ENCODE measurements around the gene SPTBN1. TPM values are rescaled to one million over a fixed set of nuclear protein-coding genes. Genes with fewer than 3 reads are reported as not detected.

The SPTBN1 gene
- polyA plus RNA-seq, 2 donors = 19.7 to 24.1 TPM

DNA sequence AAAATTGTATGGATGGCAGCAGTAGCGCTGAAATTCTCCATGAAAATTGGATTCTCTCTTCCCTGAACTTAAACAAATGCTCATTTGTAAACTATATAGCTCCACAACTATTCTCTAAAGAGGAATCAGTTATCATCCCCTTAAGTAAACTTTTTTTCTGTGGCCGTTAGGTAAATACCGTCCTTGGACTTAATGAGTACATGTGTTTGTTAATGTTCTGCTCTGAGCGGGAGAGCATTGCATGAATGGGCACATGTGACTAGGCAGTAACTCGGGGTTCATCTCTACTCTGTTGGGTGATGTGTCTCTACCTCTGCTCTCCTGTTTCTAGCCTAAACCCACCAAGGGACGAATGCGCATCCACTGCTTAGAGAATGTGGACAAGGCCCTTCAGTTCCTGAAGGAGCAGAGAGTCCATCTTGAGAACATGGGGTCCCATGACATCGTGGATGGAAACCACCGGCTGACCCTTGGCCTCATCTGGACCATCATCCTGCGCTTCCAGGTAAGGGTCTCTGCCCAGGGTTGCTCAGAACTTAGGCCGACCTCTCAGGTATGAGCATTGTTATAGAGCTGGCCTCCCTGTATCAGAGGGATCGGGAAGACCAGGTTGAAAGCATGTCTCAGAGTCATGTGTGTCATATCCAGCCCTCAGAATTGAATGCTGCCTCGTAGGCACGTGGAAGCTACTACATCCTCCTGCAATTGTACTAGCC, 155.9 kb downstream of the SPTBN1 start:
- Histone ChIP-seq H3K27me3 (ENCODE audit: control insufficient read depth in 1 of 2, insufficient read depth in 2 of 2, low read length in 2 of 2) (no peaks in the 10 kb centered on the region), H3K27ac (ENCODE audit: low read depth in 2 of 2, low read length in 1 of 2) (no peak overlapping the region), H3K9me3 (ENCODE audit: control insufficient read depth in 2 of 2, insufficient read depth in 1 of 2, low read depth in 1 of 2, low read length in 1 of 2) (no peaks in the 10 kb centered on the region), H3K4me3 (ENCODE audit: low read depth in 1 of 2, low read length in 2 of 2) (no peak overlapping the region), H3K36me3 (ENCODE audit: control insufficient read depth in 2 of 2, insufficient read depth in 2 of 2, low read length in 1 of 2) (peaks cover 0 to 6% of the 10 kb centered on the region in 2 donors), H3K4me1 (ENCODE audit: control insufficient read depth in 2 of 2, insufficient read depth in 2 of 2, low read length in 1 of 2) (peaks cover 0 to 5% of the 10 kb centered on the region in 2 donors)
- 92 to 95% methylated on average over 14 of the region's 14 CpGs for WGBS, 2 donors

DNA sequence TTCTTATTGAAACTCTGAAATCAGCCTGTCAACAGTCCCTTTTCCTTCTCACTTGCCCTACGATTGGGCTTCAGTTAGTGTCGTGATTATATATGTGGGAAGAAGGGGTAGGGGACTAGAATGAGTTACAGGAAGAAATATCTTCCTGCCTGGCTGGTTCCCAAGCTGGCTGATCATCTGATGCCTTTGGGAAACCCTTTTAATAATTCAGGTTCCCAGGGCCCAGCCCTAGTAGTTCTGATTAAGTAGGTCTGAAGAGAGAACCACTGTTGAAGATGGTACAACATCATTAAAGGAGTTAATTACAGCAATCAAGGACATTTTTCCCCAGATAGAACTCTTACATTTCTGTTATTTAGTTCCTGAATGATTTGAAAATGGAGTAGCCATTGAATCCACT, 157.3 kb downstream of the SPTBN1 start:
- H3K27ac ChIP-seq (ENCODE audit: low read depth in 2 of 2, low read length in 1 of 2) = no peak overlapping the region
- H3K4me1 ChIP-seq (ENCODE audit: control insufficient read depth in 2 of 2, insufficient read depth in 2 of 2, low read length in 1 of 2) = peaks cover 0 to 3% of the 10 kb centered on the region in 2 donors
- peaks cover 0 to 8% of the 10 kb centered on the region in 2 donors for H3K36me3 ChIP-seq (ENCODE audit: control insufficient read depth in 2 of 2, insufficient read depth in 2 of 2, low read length in 1 of 2)
- 75 to 85% methylated on average over 2 of the region's 2 CpGs for WGBS, 2 donors
- no peaks in the 10 kb centered on the region for H3K9me3 ChIP-seq (ENCODE audit: control insufficient read depth in 2 of 2, insufficient read depth in 1 of 2, low read depth in 1 of 2, low read length in 1 of 2)
- no peaks in the 10 kb centered on the region for H3K27me3 ChIP-seq (ENCODE audit: control insufficient read depth in 1 of 2, insufficient read depth in 2 of 2, low read length in 2 of 2)
- no peak overlapping the region for H3K4me3 ChIP-seq (ENCODE audit: low read depth in 1 of 2, low read length in 2 of 2)

DNA sequence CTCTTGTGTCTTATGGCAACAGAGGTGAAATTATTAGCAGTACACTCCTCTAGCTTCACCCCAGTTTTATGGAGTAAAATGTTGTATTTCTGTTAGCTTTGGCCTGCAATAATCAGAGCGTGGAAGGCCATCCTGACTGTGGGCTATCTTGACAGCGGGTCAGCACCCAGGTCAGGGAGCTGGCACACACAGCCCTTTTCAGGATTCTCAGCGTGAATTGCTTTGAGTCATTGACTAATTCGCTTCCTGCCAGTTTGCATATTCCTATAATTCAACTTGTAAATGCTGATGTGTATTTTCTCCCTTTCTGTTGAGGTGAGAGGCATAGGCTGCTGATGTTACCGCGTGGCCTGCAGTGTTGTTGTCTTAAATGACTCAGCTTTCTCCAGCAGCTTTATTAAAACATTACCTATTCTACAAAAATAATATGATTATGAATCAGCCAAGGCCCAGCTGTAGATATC, 157.7 kb downstream of the SPTBN1 start:
- Histone ChIP-seq H3K36me3 (ENCODE audit: control insufficient read depth in 2 of 2, insufficient read depth in 2 of 2, low read length in 1 of 2) (peaks cover 0 to 8% of the 10 kb centered on the region in 2 donors), H3K4me3 (ENCODE audit: low read depth in 1 of 2, low read length in 2 of 2) (no peak overlapping the region), H3K9me3 (ENCODE audit: control insufficient read depth in 2 of 2, insufficient read depth in 1 of 2, low read depth in 1 of 2, low read length in 1 of 2) (no peaks in the 10 kb centered on the region), H3K27me3 (ENCODE audit: control insufficient read depth in 1 of 2, insufficient read depth in 2 of 2, low read length in 2 of 2) (no peaks in the 10 kb centered on the region), H3K27ac (ENCODE audit: low read depth in 2 of 2, low read length in 1 of 2) (no peak overlapping the region), H3K4me1 (ENCODE audit: control insufficient read depth in 2 of 2, insufficient read depth in 2 of 2, low read length in 1 of 2) (peaks cover 2 to 7% of the 10 kb centered on the region in 2 donors)
- 63 to 73% methylated on average over 6 of the region's 6 CpGs for WGBS, 2 donors

DNA sequence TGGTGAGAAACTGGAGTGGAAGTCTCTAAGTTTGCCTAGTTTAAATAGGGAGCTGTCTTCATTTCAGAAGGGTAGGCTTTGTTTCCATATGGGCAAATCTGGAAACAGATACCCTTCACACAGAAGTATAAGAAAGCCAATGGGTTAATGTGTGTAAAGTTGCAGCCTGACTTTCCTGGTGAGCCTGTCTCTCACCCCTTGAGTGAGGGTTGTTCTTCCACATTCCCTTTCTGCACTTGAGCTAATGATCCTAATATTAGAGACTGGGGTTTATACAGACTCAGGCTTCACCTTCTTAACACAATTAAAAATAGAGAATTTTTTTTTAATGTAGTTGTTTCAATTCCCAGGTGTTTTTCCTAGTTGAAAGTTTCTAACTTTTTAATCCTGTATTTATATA, 158.7 kb downstream of the SPTBN1 start:
- Histone ChIP-seq H3K27me3 (ENCODE audit: control insufficient read depth in 1 of 2, insufficient read depth in 2 of 2, low read length in 2 of 2) (no peaks in the 10 kb centered on the region), H3K4me3 (ENCODE audit: low read depth in 1 of 2, low read length in 2 of 2) (no peak overlapping the region)

DNA sequence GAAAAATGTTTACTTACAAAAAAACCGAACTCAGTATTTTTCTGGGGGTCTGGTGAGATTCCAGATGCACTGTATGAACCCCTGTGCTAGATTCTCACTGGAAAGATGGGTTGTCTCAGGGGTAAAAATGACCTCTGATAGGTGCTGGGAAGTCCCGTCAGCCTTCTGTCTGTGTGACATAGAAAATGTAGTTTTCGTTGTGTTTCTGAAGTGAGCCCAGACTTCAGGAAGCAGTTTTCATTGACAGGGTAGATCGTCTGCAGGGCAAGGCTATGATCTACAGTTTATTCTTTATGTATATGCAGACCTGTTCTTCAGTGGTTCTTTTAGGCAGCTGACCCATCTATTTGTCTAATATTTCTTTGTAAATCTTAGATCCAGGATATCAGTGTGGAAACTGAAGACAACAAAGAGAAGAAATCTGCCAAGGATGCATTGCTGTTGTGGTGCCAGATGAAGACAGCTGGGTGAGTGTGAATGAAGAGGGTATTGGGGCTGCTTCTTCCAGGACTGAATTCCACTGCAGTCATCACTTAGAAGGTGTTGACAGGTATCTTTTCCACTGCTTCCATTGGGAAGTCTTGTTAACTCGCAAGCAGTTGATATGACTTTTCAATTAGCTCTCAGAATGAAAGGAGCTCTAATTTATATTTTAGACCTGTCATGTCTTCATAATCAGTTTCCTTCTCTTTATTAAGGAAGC, 159.9 kb downstream of the SPTBN1 start:
- H3K4me1 ChIP-seq (ENCODE audit: control insufficient read depth in 2 of 2, insufficient read depth in 2 of 2, low read length in 1 of 2) = peaks cover 2 to 7% of the 10 kb centered on the region in 2 donors
- H3K36me3 ChIP-seq (ENCODE audit: control insufficient read depth in 2 of 2, insufficient read depth in 2 of 2, low read length in 1 of 2) = peaks cover 0 to 13% of the 10 kb centered on the region in 2 donors
- H3K4me3 ChIP-seq (ENCODE audit: low read depth in 1 of 2, low read length in 2 of 2) = no peak overlapping the region
- H3K27me3 ChIP-seq (ENCODE audit: control insufficient read depth in 1 of 2, insufficient read depth in 2 of 2, low read length in 2 of 2) = no peaks in the 10 kb centered on the region
- WGBS, 2 donors = 91 to 93% methylated on average over 5 of the region's 5 CpGs
- H3K9me3 ChIP-seq (ENCODE audit: control insufficient read depth in 2 of 2, insufficient read depth in 1 of 2, low read depth in 1 of 2, low read length in 1 of 2) = no peaks in the 10 kb centered on the region
- no peak overlapping the region for H3K27ac ChIP-seq (ENCODE audit: low read depth in 2 of 2, low read length in 1 of 2)

More for the DNA sequence above, 158.7 kb downstream of the SPTBN1 start:
- Histone ChIP-seq H3K9me3 (ENCODE audit: control insufficient read depth in 2 of 2, insufficient read depth in 1 of 2, low read depth in 1 of 2, low read length in 1 of 2) (no peaks in the 10 kb centered on the region), H3K4me1 (ENCODE audit: control insufficient read depth in 2 of 2, insufficient read depth in 2 of 2, low read length in 1 of 2) (peaks cover 2 to 7% of the 10 kb centered on the region in 2 donors), H3K27ac (ENCODE audit: low read depth in 2 of 2, low read length in 1 of 2) (no peak overlapping the region), H3K36me3 (ENCODE audit: control insufficient read depth in 2 of 2, insufficient read depth in 2 of 2, low read length in 1 of 2) (peaks cover 0 to 10% of the 10 kb centered on the region in 2 donors)

DNA sequence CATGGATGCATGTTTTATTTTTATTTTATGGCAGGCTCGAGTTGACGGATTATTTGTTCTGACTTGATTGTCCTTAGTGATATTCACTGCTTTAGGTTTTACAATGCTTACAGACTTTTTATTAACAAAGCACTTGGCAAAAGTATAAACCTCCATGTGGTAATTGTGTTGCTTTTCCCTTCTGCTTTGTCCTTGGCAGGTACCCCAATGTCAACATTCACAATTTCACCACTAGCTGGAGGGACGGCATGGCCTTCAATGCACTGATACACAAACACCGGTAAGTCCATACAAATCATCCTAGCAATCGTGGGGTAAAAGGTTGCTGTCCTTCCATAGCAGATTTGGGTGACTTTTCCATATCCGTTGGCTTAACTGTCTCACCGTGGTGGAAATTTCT, 161.3 kb downstream of the SPTBN1 start:
- no peaks in the 10 kb centered on the region for H3K9me3 ChIP-seq (ENCODE audit: control insufficient read depth in 2 of 2, insufficient read depth in 1 of 2, low read depth in 1 of 2, low read length in 1 of 2)
- H3K27me3 ChIP-seq (ENCODE audit: control insufficient read depth in 1 of 2, insufficient read depth in 2 of 2, low read length in 2 of 2) = no peaks in the 10 kb centered on the region
- peaks cover 2 to 4% of the 10 kb centered on the region in 2 donors for H3K4me1 ChIP-seq (ENCODE audit: control insufficient read depth in 2 of 2, insufficient read depth in 2 of 2, low read length in 1 of 2)
- peaks cover 5 to 15% of the 10 kb centered on the region in 2 donors for H3K36me3 ChIP-seq (ENCODE audit: control insufficient read depth in 2 of 2, insufficient read depth in 2 of 2, low read length in 1 of 2)
- no peak overlapping the region for H3K27ac ChIP-seq (ENCODE audit: low read depth in 2 of 2, low read length in 1 of 2)
- WGBS, 2 donors = 64 to 72% methylated on average over 7 of the region's 7 CpGs
- H3K4me3 ChIP-seq (ENCODE audit: low read depth in 1 of 2, low read length in 2 of 2) = no peak overlapping the region

DNA sequence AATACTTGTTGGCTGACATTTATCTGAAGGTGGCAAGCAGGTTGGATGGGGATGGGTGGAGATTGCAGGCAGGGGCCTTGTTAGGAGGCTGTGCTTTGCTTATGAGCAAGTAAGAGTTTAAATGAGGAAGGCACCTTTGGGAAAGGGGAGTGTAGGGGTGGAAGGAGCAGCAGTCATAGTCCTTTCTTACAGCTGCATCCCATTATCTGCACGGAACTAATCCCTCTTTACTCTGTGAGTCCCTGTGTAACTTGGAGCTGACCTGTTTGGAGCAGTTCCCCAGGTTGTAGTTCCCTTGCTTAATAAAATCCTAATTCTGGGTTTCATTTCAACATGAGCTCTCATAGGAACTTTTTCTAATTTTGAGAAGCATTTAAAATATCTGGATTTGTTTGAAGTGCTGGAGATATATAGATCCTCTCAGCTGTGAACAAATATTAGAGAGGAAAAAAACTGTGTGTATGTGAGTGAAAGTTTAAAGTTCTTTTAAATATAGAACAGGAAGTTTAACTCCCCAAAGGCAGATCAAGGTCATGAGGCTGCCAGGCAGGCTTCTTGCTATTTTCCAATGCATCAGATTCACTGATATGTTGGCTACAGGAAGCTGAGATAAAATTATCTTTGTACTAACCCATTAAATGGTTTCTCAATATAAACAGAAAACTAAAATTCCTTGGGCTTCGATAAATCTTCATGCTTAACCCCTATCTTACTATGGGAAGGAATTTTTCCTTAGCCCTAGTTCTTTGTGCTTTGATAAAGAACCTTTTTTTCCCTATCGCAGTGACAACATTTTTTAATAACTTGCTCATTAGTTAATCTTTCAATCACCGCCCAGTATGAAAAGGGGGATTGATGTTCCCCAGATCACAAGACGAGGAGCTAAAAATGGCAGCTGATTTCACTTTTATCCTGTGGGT, 162.8 kb downstream of the SPTBN1 start:
- Histone ChIP-seq H3K27ac (ENCODE audit: low read depth in 2 of 2, low read length in 1 of 2) (no peak overlapping the region), H3K4me3 (ENCODE audit: low read depth in 1 of 2, low read length in 2 of 2) (no peak overlapping the region), H3K36me3 (ENCODE audit: control insufficient read depth in 2 of 2, insufficient read depth in 2 of 2, low read length in 1 of 2) (peaks cover 12 to 19% of the 10 kb centered on the region in 2 donors), H3K4me1 (ENCODE audit: control insufficient read depth in 2 of 2, insufficient read depth in 2 of 2, low read length in 1 of 2) (peaks cover 2 to 4% of the 10 kb centered on the region in 2 donors), H3K9me3 (ENCODE audit: control insufficient read depth in 2 of 2, insufficient read depth in 1 of 2, low read depth in 1 of 2, low read length in 1 of 2) (no peaks in the 10 kb centered on the region), H3K27me3 (ENCODE audit: control insufficient read depth in 1 of 2, insufficient read depth in 2 of 2, low read length in 2 of 2) (no peaks in the 10 kb centered on the region)
- 55 to 64% methylated on average over 5 of the region's 5 CpGs for WGBS, 2 donors

DNA sequence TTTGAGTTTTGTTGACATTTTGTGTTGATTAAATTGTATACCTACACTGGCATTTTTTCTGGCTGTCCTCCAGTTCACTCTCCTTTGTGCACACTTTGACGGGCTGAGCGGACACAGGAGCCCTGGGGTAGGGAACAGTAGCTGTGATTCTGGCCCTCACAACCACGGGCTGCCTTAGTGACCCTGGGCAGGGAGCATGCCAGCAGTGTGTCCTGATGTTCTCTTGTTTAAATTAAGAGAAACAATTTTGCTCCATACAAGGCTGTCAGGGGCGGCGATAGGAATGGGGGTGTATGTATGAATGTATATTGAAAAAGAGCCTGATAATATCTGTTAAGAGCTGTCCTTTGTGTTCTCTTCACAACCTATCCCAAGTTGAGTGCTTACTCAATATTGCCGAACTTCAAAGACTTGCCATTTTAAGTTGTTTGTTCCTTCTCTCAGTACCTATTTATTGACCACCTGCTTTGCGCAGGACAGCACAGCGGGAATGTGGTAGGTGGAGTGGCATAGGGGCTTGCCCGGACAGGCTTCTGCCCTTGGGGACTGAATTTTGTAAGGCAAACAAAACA, 163.6 kb downstream of the SPTBN1 start:
- Histone ChIP-seq H3K4me3 (ENCODE audit: low read depth in 1 of 2, low read length in 2 of 2) (no peak overlapping the region), H3K9me3 (ENCODE audit: control insufficient read depth in 2 of 2, insufficient read depth in 1 of 2, low read depth in 1 of 2, low read length in 1 of 2) (no peaks in the 10 kb centered on the region), H3K27me3 (ENCODE audit: control insufficient read depth in 1 of 2, insufficient read depth in 2 of 2, low read length in 2 of 2) (no peaks in the 10 kb centered on the region), H3K4me1 (ENCODE audit: control insufficient read depth in 2 of 2, insufficient read depth in 2 of 2, low read length in 1 of 2) (peaks cover 2 to 4% of the 10 kb centered on the region in 2 donors), H3K36me3 (ENCODE audit: control insufficient read depth in 2 of 2, insufficient read depth in 2 of 2, low read length in 1 of 2) (peaks cover 13 to 23% of the 10 kb centered on the region in 2 donors), H3K27ac (ENCODE audit: low read depth in 2 of 2, low read length in 1 of 2) (no peak overlapping the region)
- 78 to 82% methylated on average over 9 of the region's 9 CpGs for WGBS, 2 donors

DNA sequence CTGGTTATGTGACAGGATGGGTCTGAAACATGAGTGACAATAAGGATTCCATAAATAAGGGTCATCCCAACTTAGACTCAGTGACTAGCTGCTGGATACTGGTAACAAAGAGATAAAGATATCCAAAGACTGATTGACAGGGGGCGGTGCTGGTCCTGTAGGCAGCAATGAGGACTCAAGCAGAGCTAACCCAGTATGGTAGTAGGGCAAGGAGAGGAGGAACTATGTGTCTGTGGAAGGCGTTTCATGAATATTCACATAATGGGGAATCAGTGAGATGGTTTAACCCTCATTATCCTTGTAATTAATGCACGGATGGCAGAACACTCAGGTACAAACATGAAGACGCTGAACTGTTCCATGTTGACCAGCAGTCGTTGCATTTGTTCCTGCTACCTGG, 164.8 kb downstream of the SPTBN1 start:
- H3K36me3 ChIP-seq (ENCODE audit: control insufficient read depth in 2 of 2, insufficient read depth in 2 of 2, low read length in 1 of 2) = peaks cover 16 to 27% of the 10 kb centered on the region in 2 donors
- peaks cover 2 to 4% of the 10 kb centered on the region in 2 donors for H3K4me1 ChIP-seq (ENCODE audit: control insufficient read depth in 2 of 2, insufficient read depth in 2 of 2, low read length in 1 of 2)
- no peak overlapping the region for H3K4me3 ChIP-seq (ENCODE audit: low read depth in 1 of 2, low read length in 2 of 2)
- H3K27me3 ChIP-seq (ENCODE audit: control insufficient read depth in 1 of 2, insufficient read depth in 2 of 2, low read length in 2 of 2) = no peaks in the 10 kb centered on the region
- WGBS, 2 donors = 97 to 98% methylated on average over 5 of the region's 5 CpGs
- H3K27ac ChIP-seq (ENCODE audit: low read depth in 2 of 2, low read length in 1 of 2) = no peak overlapping the region
- H3K9me3 ChIP-seq (ENCODE audit: control insufficient read depth in 2 of 2, insufficient read depth in 1 of 2, low read depth in 1 of 2, low read length in 1 of 2) = no peaks in the 10 kb centered on the region

All from esophagus (tissue), 2 donors.